ENCODE data around the gene PRUNE2. TPM values are rescaled to one million over a fixed set of nuclear protein-coding genes. Genes with fewer than 3 reads are reported as not detected.

The PRUNE2 gene
- total RNA-seq, 1 experiment from 2014 or later = 3.5 TPM

DNA sequence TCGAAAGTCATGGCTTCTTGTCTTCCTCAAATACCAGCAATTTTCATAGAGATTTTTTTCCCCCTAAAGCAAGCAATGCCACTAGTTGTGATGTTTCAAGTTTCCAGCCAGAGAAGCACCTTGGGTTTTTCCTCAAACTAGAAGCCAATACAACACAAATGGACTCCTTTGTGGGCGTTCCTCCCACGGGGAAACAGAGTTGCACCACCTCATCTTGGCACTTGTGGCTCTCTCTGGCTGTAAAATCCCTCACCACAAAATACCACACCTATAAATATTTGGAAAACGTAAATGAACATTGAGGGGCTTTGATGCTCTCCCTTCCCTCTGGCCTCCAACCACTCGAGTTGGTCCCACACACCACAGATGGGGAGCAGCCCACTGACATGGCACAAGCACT lies 208.8 kb downstream of the PRUNE2 start:
- no peak overlapping the region for H3K27ac Mint-ChIP-seq (ENCODE audit: unreplicated experiment)
- H3K4me3 Mint-ChIP-seq (ENCODE audit: unreplicated experiment) = no peak overlapping the region
- H3K27me3 ChIP-seq (replicated peaks; ENCODE audit: control insufficient read depth, insufficient read depth, low read length) = no peaks in the 10 kb centered on the region
- H3K4me3 ChIP-seq (ENCODE audit: low read depth, low read length) = no peak overlapping the region
- H3K36me3 ChIP-seq (ENCODE audit: control insufficient read depth, insufficient read depth, low read length) = no peaks in the 10 kb centered on the region
- no peaks in the 10 kb centered on the region for H3K9me3 Mint-ChIP-seq (ENCODE audit: unreplicated experiment)
- H3K4me1 Mint-ChIP-seq (ENCODE audit: low read depth, unreplicated experiment) = peaks cover 1% of the 10 kb centered on the region
- TF ChIP-seq, protein P1, sequence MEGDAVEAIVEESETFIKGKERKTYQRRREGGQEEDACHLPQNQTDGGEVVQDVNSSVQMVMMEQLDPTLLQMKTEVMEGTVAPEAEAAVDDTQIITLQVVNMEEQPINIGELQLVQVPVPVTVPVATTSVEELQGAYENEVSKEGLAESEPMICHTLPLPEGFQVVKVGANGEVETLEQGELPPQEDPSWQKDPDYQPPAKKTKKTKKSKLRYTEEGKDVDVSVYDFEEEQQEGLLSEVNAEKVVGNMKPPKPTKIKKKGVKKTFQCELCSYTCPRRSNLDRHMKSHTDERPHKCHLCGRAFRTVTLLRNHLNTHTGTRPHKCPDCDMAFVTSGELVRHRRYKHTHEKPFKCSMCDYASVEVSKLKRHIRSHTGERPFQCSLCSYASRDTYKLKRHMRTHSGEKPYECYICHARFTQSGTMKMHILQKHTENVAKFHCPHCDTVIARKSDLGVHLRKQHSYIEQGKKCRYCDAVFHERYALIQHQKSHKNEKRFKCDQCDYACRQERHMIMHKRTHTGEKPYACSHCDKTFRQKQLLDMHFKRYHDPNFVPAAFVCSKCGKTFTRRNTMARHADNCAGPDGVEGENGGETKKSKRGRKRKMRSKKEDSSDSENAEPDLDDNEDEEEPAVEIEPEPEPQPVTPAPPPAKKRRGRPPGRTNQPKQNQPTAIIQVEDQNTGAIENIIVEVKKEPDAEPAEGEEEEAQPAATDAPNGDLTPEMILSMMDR (IDR thresholded peaks at IDR 0.05; ENCODE audit: insufficient read depth in 1 of 2, low read depth in 1 of 2, low read length in 1 of 2, severe bottlenecking in 1 of 2, unreplicated experiment in 1 of 2) = no peak
- ChIA-PET CTCF (no interaction called here), POLR2A (no interaction called here)
- DNase-seq = no peak
- no TSS peak for BruUV-seq (replicated peaks)
- no peaks in the 10 kb centered on the region for H3K36me3 Mint-ChIP-seq (ENCODE audit: insufficient read depth, unreplicated experiment)
- intact Hi-C loops (cut with micrococcal nuclease; ENCODE audit: unreplicated experiment) = no loop called here
- no peaks in the 10 kb centered on the region for H3K4me1 ChIP-seq
- no peaks in the 10 kb centered on the region for H3K9me3 ChIP-seq
- H3K27me3 Mint-ChIP-seq (ENCODE audit: insufficient read depth, unreplicated experiment) = no peaks in the 10 kb centered on the region

DNA sequence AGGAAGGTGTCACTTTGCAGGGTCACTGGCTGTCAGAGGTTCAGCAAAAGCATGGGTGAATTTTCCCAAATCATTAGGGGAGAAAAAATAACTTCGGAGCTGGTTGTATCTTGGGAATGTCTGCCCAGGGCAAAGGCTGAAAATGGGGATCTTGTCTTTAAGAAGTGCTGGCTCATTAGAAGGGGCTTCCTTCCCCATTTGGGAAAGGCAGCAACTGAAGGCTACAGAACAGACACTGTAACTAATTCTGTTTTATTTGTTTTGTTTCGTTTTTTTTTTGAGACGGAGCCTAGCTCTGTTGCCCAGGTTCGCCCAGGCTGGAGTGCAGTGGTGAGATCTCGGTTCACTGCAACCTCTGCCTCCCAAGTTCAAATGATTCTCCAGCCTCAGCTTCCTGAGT lies 212.0 kb downstream of the PRUNE2 start:
- BruUV-seq (replicated peaks) = no TSS peak
- no peaks in the 10 kb centered on the region for H3K9me3 Mint-ChIP-seq (ENCODE audit: unreplicated experiment)
- Histone ChIP-seq H3K4me3 (ENCODE audit: low read depth, low read length) (no peak overlapping the region), H3K9me3 (no peaks in the 10 kb centered on the region), H3K36me3 (ENCODE audit: control insufficient read depth, insufficient read depth, low read length) (no peaks in the 10 kb centered on the region), H3K27me3 (replicated peaks; ENCODE audit: control insufficient read depth, insufficient read depth, low read length) (no peaks in the 10 kb centered on the region), H3K4me1 (no peaks in the 10 kb centered on the region)
- ChIA-PET POLR2A (no interaction called here), CTCF (no interaction called here)
- H3K27ac Mint-ChIP-seq (ENCODE audit: unreplicated experiment) = no peak overlapping the region
- no peaks in the 10 kb centered on the region for H3K27me3 Mint-ChIP-seq (ENCODE audit: insufficient read depth, unreplicated experiment)
- peaks cover 8% of the 10 kb centered on the region for H3K4me1 Mint-ChIP-seq (ENCODE audit: low read depth, unreplicated experiment)
- intact Hi-C loops (cut with micrococcal nuclease; ENCODE audit: unreplicated experiment) = no loop called here
- no peaks in the 10 kb centered on the region for H3K36me3 Mint-ChIP-seq (ENCODE audit: insufficient read depth, unreplicated experiment)
- DNase-seq = no peak
- no peak overlapping the region for H3K4me3 Mint-ChIP-seq (ENCODE audit: unreplicated experiment)
- TF ChIP-seq, protein P1 (IDR thresholded peaks at IDR 0.05; ENCODE audit: insufficient read depth in 1 of 2, low read depth in 1 of 2, low read length in 1 of 2, severe bottlenecking in 1 of 2, unreplicated experiment in 1 of 2) = no peak

- H3K36me3 Mint-ChIP-seq (ENCODE audit: insufficient read depth, unreplicated experiment) = no peaks in the 10 kb centered on the region
- TF ChIP-seq, protein P1 (IDR thresholded peaks at IDR 0.05; ENCODE audit: insufficient read depth in 1 of 2, low read depth in 1 of 2, low read length in 1 of 2, severe bottlenecking in 1 of 2, unreplicated experiment in 1 of 2) = no peak
- peaks cover 15% of the 10 kb centered on the region for H3K4me1 Mint-ChIP-seq (ENCODE audit: low read depth, unreplicated experiment)
- H3K27ac Mint-ChIP-seq (ENCODE audit: unreplicated experiment) = no peak overlapping the region
- ChIA-PET CTCF (no interaction called here), POLR2A (no interaction called here)
- intact Hi-C loops (cut with micrococcal nuclease; ENCODE audit: unreplicated experiment) = no loop called here
- no TSS peak for BruUV-seq (replicated peaks)
- no peaks in the 10 kb centered on the region for H3K9me3 Mint-ChIP-seq (ENCODE audit: unreplicated experiment)
- Histone ChIP-seq H3K9me3 (no peaks in the 10 kb centered on the region), H3K36me3 (ENCODE audit: control insufficient read depth, insufficient read depth, low read length) (no peaks in the 10 kb centered on the region), H3K4me1 (no peaks in the 10 kb centered on the region), H3K27me3 (replicated peaks; ENCODE audit: control insufficient read depth, insufficient read depth, low read length) (no peaks in the 10 kb centered on the region), H3K4me3 (ENCODE audit: low read depth, low read length) (no peak overlapping the region)
- peak overlapping the region; percentile 86 for H3K4me3 Mint-ChIP-seq (ENCODE audit: unreplicated experiment)
- no peaks in the 10 kb centered on the region for H3K27me3 Mint-ChIP-seq (ENCODE audit: insufficient read depth, unreplicated experiment)
- DNase-seq = no peak
Measured at GRCh38 chr9:76692458-76693129, 213.3 kb downstream of the PRUNE2 start.

Measured in Caco-2 (cell line).